ENCODE measurements around the gene DTX2. TPM values are rescaled to one million over a fixed set of nuclear protein-coding genes. Genes with fewer than 3 reads are reported as not detected.
A peak's percentile ranks its signal among the peaks of the same experiment; 100 is the strongest.
"Not testable (repeated sequence)": the region's sequence is repeated elsewhere in the genome, so short reads cannot be mapped to it uniquely, and the experiment has no call there.

The DTX2 gene
- polyA plus RNA-seq, 2 of the 4 experiments (the other 2 are of a cell fraction): 11.2 to 52.7 TPM

DNA sequence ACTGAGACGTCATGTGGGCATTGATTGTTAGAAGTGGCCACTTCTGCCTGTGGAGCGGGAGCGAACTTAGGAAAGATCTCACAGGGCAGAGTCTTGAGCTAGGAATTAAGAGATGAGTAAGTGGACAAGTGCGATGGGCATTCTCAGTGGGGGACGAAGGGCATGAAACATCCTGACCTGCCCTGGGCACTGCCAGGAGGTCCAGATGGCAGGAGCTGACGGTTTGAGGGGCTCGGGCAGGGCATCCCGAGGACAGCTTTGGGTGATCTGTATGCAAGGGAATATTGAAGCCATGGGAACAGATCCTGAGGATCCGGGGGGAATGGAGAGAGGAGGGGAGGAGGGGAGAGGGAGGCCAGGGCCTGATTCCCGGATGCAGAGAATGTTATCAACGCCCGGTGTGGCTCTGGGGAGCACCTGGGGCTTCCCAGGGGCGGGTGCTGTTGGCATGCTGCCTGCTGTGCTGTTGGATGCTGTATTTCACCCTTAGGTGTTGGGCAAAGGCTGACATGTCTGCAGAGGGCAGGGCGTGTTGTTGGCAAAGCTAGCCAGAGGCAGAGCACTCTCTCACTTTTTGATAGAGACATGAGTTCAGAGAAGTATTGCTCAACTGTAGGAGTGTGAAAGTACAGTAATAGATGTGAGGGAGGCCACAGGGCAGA lies 6.4 kb downstream of the DTX2 start:
- Histone ChIP-seq H3K4me3 (0 out of 3 replicates have a peak overlapping the region, but pooled peaks have one; percentile 2), H3K27ac (peak overlapping the region; percentile 78 to 85), H3K4me1 (peaks cover 33% of the 10 kb centered on the region), H3K4me2 (peak overlapping the region; percentile 68)
- ATAC-seq: peak; percentile 88 to 91
- POLR2A ChIA-PET; FAIRE-seq; CTCF ChIA-PET; H3K9me3 ChIP-seq; TF ChIP-seq FOSL2 (IDR thresholded peaks at IDR 0.05): not testable (repeated sequence)
- peak; percentile 11; the same call in 1 of the 2 replicates for TF ChIP-seq FOSL2 (CRISPR knock-in tag; IDR thresholded peaks at IDR 0.05)
- WGBS (ENCODE audit: missing lambda C conversion rate): 15% methylated on average over 11 of the region's 14 CpGs
- DNase-seq (ENCODE audit: low read depth in 1 of 2, low spot score in 1 of 2): peak; percentile 55 to 81

DNA sequence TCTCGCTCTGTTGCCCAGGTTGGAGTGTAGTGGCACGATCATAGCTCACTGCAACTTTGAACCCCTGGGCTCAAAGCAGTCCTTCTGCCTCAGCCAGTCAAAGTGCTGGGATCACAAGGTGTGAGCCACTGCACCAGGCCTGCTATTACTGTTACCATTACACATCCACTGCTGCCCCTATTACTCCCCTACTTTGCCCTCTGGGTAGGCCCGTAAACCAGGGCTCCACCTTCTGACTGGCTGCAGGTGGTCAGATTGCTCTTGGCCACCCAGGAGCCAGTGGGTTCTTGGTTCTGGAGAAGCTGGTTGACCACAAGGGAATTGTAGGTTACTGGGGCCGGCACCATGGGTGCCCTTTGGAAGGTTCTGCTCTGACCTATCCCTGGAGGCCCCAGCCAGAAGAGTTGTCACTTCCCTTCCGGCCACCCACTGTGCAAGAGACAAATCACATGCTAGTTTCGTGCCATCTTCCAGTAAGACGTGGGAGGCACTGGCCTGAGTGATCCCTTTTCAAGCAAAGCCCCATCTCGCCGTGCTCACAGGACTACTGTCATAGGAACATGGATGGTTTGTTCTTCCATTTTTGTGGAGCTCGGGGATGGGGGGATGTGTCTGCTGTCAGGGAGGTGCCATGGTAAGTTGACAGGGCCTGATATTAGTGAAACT lies 10.2 kb downstream of the DTX2 start:
- peaks cover 17% of the 10 kb centered on the region for H3K4me1 ChIP-seq
- DNase-seq (ENCODE audit: low read depth in 1 of 2, low spot score in 1 of 2); CTCF ChIA-PET; H3K9me3 ChIP-seq; H3K4me3 ChIP-seq; FAIRE-seq; POLR2A ChIA-PET; H3K4me2 ChIP-seq; ATAC-seq; H3K27ac ChIP-seq: not testable (repeated sequence)
- WGBS (ENCODE audit: missing lambda C conversion rate): 88% methylated on average over 9 of the region's 10 CpGs

DNA sequence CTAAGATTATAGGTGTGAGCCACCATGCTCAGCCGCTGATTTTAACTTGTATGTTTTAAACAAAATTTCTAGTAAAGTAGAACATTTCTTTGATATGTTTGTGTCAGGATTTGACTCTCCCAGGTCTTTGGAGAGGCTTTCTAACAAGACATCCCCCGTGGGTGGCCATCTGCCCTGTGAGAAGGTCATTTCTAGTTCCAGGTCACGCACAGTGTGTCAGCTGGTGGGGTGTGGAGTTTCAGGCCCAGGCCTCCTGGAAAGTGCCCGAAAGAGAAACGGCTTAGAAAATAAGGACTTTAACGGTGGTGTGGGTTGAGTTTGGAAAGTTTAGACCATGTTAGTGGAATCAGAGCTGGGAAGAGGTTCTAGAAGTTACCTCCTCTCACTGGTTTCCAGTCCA lies 11.6 kb downstream of the DTX2 start:
- H3K4me1 ChIP-seq; POLR2A ChIA-PET; ATAC-seq; FAIRE-seq; H3K4me2 ChIP-seq; H3K4me3 ChIP-seq; DNase-seq (ENCODE audit: low read depth in 1 of 2, low spot score in 1 of 2); H3K27ac ChIP-seq; CTCF ChIA-PET; H3K9me3 ChIP-seq: not testable (repeated sequence)
- 87% methylated on average over 5 of the region's 6 CpGs for WGBS (ENCODE audit: missing lambda C conversion rate)

DNA sequence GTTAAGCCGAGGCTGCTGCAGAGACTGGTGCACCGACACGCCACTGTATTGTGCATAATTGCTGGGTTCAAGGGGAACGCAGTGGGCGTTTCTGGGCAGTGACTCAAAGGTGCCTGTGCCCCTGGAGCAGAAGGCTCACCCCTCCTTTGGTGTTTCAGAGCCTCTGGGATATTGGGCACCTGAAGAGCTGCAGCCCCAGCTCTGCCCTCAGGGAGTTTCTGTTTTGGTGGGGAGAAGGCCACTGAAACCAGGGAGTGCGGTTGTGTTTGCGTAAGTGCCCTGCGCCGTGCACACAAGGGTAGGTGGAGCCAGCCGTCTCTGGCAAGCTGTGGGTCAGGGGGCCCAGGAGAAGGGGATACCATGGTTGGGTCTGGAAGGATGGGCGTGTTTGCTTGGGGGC lies 14.8 kb downstream of the DTX2 start:
- H3K4me3 ChIP-seq; ATAC-seq; H3K27ac ChIP-seq; H3K9me3 ChIP-seq; CTCF ChIA-PET; H3K4me1 ChIP-seq; DNase-seq (ENCODE audit: low read depth in 1 of 2, low spot score in 1 of 2); H3K4me2 ChIP-seq; FAIRE-seq; POLR2A ChIA-PET: not testable (repeated sequence)
- WGBS (ENCODE audit: missing lambda C conversion rate): 98% methylated on average over 5 of the region's 11 CpGs

DNA sequence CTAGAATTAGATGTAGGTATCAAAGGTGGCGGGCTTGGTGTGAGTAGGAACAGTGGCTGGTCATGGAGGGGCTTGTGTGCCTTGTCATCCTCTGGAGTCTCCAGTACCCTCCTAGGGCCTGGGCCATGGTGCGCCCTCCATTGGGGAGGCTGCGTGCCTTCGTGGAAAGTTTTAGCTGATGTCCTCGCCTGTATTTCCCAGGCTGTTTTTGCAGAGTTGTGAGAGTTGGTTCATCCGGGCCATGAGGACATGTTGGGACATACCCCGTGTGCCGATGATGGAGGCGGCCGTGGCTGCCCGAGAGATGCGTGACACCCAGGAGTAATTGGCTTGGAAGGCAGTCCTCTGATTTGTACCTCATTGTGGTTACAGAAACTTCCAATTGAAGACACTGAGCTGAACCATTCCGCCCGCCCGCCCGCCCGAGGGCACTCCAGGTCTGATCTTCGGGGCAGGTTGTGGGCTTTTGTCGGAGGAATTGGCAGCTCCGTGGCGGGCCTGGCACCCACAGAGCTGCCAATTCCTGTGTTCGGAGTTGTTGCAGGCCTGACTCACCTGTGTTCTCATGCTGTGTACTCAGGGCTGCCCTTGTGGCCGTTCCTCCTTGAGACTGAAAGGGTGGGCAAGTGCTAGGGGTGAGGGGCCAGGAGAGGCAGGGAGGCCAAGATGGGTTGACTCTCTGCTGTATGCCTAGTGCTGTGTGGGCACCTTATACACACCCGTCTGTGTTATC lies 15.4 kb downstream of the DTX2 start:
- H3K27ac ChIP-seq; CTCF ChIA-PET; H3K4me3 ChIP-seq; POLR2A ChIA-PET; H3K9me3 ChIP-seq; H3K4me1 ChIP-seq; DNase-seq (ENCODE audit: low read depth in 1 of 2, low spot score in 1 of 2); FAIRE-seq; H3K4me2 ChIP-seq; ATAC-seq: not testable (repeated sequence)
- WGBS (ENCODE audit: missing lambda C conversion rate): 96% methylated on average over 22 of the region's 24 CpGs

DNA sequence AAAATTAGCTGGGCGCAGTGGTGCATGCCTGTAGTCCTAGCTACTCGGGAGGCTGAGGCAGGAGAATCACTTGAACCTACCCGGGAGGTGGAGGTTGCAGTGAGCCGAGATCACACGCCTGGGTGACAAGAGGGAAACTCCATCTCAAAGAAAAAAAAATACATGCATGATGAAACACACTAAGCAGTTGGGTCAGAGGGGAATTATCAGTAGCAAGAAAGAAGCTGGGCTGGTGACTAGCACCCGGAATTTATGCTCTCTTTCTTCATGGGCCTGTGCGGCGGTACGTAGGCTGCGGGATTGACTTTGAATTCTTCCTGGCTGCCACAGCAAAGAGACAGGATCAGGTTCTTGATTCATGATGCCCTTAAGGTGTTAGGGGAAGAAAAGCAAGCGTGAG lies 18.1 kb downstream of the DTX2 start:
- CTCF ChIA-PET; H3K4me1 ChIP-seq; H3K4me3 ChIP-seq; POLR2A ChIA-PET; FAIRE-seq; ATAC-seq; DNase-seq (ENCODE audit: low read depth in 1 of 2, low spot score in 1 of 2); H3K4me2 ChIP-seq; H3K9me3 ChIP-seq: not testable (repeated sequence)
- 86% methylated on average over 11 of the region's 11 CpGs for WGBS (ENCODE audit: missing lambda C conversion rate)
- H3K27ac ChIP-seq: peak overlapping the region in 1 of 2 experiments; percentile 52; a peak in 2 of 6 replicates

DNA sequence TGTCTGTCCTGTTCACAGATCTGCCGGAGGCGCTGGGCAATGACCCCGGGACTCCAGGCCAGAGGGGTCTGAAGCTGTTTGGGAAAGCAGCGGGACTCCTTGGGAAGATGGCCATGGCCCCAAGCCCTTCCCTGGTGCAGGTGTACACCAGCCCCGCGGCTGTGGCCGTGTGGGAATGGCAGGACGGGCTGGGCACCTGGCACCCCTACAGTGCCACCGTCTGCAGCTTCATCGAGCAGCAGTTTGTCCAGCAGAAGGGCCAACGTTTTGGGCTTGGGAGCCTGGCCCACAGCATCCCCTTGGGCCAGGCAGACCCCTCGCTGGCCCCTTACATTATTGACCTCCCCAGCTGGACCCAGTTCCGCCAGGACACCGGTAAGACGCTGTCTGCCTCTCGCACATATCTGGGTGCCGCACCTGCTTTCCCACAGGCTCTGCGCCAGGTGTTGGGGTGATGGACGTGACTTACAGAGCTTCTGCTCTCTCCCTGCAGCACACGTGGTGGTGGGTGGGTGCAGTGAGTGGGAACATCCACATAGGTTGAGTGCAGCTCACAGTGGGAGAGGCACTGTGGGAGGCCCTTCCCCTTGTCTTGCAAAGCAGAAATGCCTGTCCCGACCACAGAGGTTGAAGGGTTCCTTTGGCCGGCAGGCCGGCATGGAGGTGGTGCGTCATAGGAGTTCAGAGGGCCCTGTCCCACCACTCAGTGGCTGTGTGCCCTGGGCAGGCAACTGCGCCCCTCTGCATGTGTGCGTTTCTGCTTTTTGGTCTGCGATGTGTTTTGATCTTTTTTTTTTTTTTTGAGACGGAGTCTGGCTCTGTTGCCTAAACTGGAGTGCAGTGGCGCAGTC lies 19.1 kb downstream of the DTX2 start:
- WGBS (ENCODE audit: missing lambda C conversion rate): 91% methylated on average over 21 of the region's 29 CpGs
- H3K27ac ChIP-seq; CTCF ChIA-PET; H3K4me2 ChIP-seq; H3K4me1 ChIP-seq; FAIRE-seq; DNase-seq (ENCODE audit: low read depth in 1 of 2, low spot score in 1 of 2); H3K9me3 ChIP-seq; POLR2A ChIA-PET; H3K4me3 ChIP-seq: not testable (repeated sequence)
- 0 out of 6 replicates have a peak, but pooled peaks of 1 of the 2 experiments have one; percentile 15 for ATAC-seq

DNA sequence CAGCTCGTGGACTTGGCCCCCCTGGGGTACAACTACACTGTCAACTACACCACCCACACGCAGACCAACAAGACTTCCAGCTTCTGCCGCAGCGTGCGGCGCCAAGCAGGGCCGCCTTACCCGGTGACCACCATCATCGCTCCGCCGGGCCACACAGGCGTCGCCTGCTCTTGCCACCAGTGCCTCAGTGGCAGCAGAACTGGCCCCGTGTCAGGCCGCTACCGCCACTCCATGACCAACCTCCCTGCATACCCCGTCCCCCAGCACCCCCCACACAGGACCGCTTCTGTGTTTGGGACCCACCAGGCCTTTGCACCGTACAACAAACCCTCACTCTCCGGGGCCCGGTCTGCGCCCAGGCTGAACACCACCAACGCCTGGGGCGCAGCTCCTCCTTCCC lies 21.2 kb downstream of the DTX2 start:
- H3K4me1 ChIP-seq; H3K9me3 ChIP-seq; H3K4me3 ChIP-seq; CTCF ChIA-PET; POLR2A ChIA-PET; ATAC-seq; DNase-seq (ENCODE audit: low read depth in 1 of 2, low spot score in 1 of 2); H3K4me2 ChIP-seq; FAIRE-seq; H3K27ac ChIP-seq: not testable (repeated sequence)
- WGBS (ENCODE audit: missing lambda C conversion rate): 97% methylated on average over 22 of the region's 24 CpGs

DNA sequence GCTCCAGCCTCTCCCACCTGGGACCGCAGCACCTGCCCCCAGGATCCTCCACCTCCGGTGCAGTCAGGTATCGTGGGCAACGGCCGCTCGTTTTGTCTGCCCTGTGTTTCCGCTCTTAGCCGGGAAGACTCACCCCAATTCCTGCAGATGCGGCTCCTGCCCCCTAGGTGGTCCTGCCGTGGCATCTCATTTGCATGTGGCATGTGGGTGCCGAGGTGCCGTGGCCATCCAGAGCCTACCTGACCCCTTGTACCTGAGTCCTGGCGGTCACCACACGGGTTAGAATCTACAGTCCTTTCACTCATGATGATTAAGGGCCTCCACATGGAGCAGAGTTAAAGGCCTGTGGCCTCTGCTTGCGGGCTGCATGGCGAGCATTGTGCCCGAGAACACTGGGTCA lies 21.6 kb downstream of the DTX2 start:
- H3K9me3 ChIP-seq; CTCF ChIA-PET; POLR2A ChIA-PET; DNase-seq (ENCODE audit: low read depth in 1 of 2, low spot score in 1 of 2); ATAC-seq; H3K4me3 ChIP-seq; FAIRE-seq; H3K4me2 ChIP-seq; H3K27ac ChIP-seq; H3K4me1 ChIP-seq: not testable (repeated sequence)
- 97% methylated on average over 15 of the region's 17 CpGs for WGBS (ENCODE audit: missing lambda C conversion rate)

DNA sequence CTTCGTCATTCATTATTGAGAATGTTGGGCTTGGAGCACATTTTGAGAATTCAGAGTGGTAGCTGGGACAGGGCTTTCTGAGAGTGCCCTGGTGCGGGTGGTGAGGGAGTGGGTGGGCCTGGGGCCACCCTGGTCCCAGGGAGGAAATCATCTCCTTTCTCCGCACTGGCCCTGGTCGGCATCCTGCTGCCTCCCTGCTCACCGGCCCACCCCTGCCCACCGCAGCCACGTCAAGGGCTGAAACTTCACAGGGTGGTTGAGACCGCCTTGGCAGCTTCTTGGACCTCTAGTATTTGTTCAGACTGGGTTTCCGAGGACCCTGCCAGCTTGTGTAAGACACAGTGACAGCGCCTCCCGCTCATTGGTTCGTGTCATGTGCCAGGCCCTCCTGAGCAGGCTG lies 22.9 kb downstream of the DTX2 start:
- no CpG with 5 or more reads among the region's 12 CpGs for WGBS (ENCODE audit: missing lambda C conversion rate)

More for the DNA sequence above, 22.9 kb downstream of the DTX2 start:
- POLR2A ChIA-PET; CTCF ChIA-PET; DNase-seq (ENCODE audit: low read depth in 1 of 2, low spot score in 1 of 2); ATAC-seq; H3K27ac ChIP-seq; H3K4me3 ChIP-seq; H3K9me3 ChIP-seq; H3K4me2 ChIP-seq; FAIRE-seq; H3K4me1 ChIP-seq: not testable (repeated sequence)

Data from A549 (cell line).